Testis (tissue), 2 donors: Measurements from ENCODE around the gene CRHR2.

Experiments
- CTCF ChIP-seq, 3 experiments: fragments of 450-650 bp in 2 of 3; fragments of 200-600 bp in 1 of 3; sonication (generic) in 1 of 3; IDR thresholded peaks; one replicate each; pipeline ENCODE4 v1.5.1; 2016 to 2019; ENCODE audit warnings: antibody characterized with exemption in 3 of 3, mild to moderate bottlenecking in 2 of 3, moderate library complexity in 1 of 3
- POLR2A ChIP-seq: fragments of 450-650 bp; IDR thresholded peaks from one replicate; pipeline ENCODE4 v1.6.1; 2017; ENCODE audit warnings: antibody characterized with exemption, mild to moderate bottlenecking, moderate library complexity

- TF ChIP-seq CTCF (IDR thresholded peaks at IDR 0.05) (no peak), POLR2A (no peak)
These were observed 57.0 kb downstream of the CRHR2 start for GRCh38 chr7:30625283-30625682.
